T-helper 17 cell (primary cell): ENCODE measurements around the gene OR10H5. TPM values are rescaled to one million over a fixed set of nuclear protein-coding genes. Genes with fewer than 3 reads are reported as not detected.
"Not testable (repeated sequence)": the region's sequence is repeated elsewhere in the genome, so short reads cannot be mapped to it uniquely, and the experiment has no call there.

Source experiments
- ATAC-seq: fragments of 150-1000 bp; cut with Tn5 transposase; 2 replicates; pipeline ENCODE4 v1.10.0; 2021; ENCODE audit warnings: mild to moderate bottlenecking, moderate library complexity
- DNase-seq, 3 donors: peaks; one replicate each; pipeline versions ENCODE4 v3.0.0 to v3.0.0-alpha.2; 2020 to 2021
- H3K9me3 ChIP-seq: one replicate; pipeline ENCODE4 v1.7.0; 2013; ENCODE audit warnings: low read length, mild to moderate bottlenecking; ENCODE audit not compliant: control insufficient read depth, poor library complexity, severe bottlenecking
- H3K27ac Mint-ChIP-seq: one replicate; pipeline ENCODE4 v1.8.0; 2022; ENCODE audit warnings: mild to moderate bottlenecking, moderate library complexity, mixed read lengths
- H3K27me3 Mint-ChIP-seq: one replicate; pipeline ENCODE4 v1.8.0; 2022; ENCODE audit warnings: mixed read lengths
- H3K36me3 Mint-ChIP-seq: one replicate; pipeline ENCODE4 v1.8.0; 2022; ENCODE audit warnings: low read depth, mixed read lengths
- H3K4me1 Mint-ChIP-seq: one replicate; pipeline ENCODE4 v1.8.0; 2022; ENCODE audit warnings: mild to moderate bottlenecking, mixed read lengths
- H3K4me3 Mint-ChIP-seq: one replicate; pipeline ENCODE4 v1.8.0; 2022; ENCODE audit warnings: mild to moderate bottlenecking, moderate library complexity, mixed read lengths
- total RNA-seq, 4 donors: library from RNA in 2 of 4; stranded (reverse) in 2 of 4; gene quantifications; one replicate each; pipeline ENCODE4 v1.2.3 and lab custom pipeline; 2022 to 2026

Gene OR10H5, protein sequence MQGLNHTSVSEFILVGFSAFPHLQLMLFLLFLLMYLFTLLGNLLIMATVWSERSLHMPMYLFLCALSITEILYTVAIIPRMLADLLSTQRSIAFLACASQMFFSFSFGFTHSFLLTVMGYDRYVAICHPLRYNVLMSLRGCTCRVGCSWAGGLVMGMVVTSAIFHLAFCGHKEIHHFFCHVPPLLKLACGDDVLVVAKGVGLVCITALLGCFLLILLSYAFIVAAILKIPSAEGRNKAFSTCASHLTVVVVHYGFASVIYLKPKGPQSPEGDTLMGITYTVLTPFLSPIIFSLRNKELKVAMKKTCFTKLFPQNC
- total RNA-seq (not detected), total RNA-seq (lab: John Stamatoyannopoulos, UW) (0 reads per million in 2 donors)

DNA sequence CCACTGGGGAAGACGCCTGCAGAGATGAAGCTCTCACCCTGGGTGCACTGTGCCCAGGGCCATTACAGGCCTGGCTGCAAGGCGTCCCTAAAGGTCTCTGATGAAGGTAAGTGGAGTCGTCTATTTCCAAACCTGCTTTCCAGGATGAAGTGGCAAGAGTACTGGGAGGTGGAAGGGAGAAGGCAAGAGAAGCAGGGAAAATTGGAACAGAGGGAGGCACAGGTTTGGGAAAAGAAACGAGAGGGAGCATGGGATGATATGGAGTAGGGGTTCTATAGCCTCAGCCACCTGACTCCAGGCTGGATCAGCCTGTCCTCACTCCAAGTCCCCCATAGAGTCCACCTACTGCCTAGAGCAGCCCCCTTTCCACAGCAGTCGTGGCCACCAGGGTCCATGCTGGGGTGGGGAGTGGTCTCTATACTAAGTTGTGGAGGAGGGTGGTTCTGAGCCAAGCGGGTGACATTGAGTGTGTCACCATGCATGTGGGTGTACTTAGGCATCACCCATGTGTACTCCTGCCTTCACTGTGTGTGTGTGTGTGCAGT is at the start of gene OR10H5:
Gene OR10H5, plus strand, starts transcription at position 51 of the 545 bp plus-strand sequence. CDS start 6,388 bp downstream, outside the sequence.
- Mint-ChIP-seq H3K4me1 (peaks cover 4% of the 10 kb centered on the region), H3K27ac (no peak within 1 kb of the TSS), H3K27me3 (peaks cover 40% of the 10 kb centered on the region), H3K4me3 (no peak within 1 kb of the TSS), H3K36me3 (peaks cover 3% of the 10 kb centered on the region)
- no peak for DNase-seq
- no peaks in the 10 kb centered on the region for H3K9me3 ChIP-seq
- ATAC-seq, result no peak

DNA sequence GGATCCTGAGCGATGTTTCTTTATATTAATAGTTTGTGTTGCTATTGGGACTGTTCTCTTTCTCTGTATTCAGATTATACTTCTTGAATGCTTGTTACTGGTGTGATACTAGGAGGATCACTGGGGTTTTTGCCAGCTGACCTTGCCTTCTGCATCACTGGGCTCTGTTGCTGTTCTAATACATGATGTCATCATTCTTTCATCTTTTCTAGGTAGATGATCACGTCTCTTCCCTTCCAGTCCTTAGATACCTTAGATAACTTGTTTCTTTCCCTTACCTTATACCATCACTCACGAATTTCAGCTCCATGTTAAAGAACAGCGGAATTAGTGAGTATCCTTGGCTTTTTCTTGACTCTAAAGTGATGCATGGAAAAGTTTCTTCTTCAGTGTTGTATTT is 49.7 kb upstream of the OR10H5 start, which contains the start of gene OR10H3:
Gene OR10H3, plus strand, starts transcription at position 264 of the 400 bp plus-strand sequence. CDS start 3,408 bp downstream, outside the sequence.
- no peaks in the 10 kb centered on the region for H3K36me3 Mint-ChIP-seq
- DNase-seq (no peak), ATAC-seq (no peak)
- H3K27ac Mint-ChIP-seq, result no peak within 1 kb of the TSS
- no peak within 1 kb of the TSS for H3K4me3 Mint-ChIP-seq
- no peaks in the 10 kb centered on the region for H3K9me3 ChIP-seq
- no peaks in the 10 kb centered on the region for H3K4me1 Mint-ChIP-seq
- peaks cover 23% of the 10 kb centered on the region for H3K27me3 Mint-ChIP-seq

DNA sequence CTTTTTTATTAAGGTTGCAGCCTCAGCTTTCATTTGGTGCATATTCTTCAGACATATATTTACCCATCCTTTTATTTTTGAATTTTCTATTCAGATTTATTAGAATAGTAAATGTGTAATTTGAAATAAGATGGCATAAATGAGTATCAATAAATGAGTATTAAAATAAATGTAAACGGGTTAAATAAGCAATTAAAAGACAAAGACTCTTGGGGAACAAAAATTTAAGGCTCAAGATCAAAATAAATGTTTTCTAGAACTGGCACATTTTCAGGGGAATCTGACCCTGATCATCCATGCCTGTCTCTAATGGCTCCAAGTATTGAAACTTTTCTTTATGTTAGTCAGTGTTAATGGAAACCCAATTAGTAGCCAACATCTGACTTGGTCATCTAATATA is 46.7 kb upstream of the OR10H5 start:
- no peak for DNase-seq
- no peaks in the 10 kb centered on the region for H3K4me1 Mint-ChIP-seq
- H3K9me3 ChIP-seq, result no peaks in the 10 kb centered on the region
- H3K27me3 Mint-ChIP-seq, result peaks cover 27% of the 10 kb centered on the region
- no peak overlapping the region for H3K27ac Mint-ChIP-seq
- H3K4me3 Mint-ChIP-seq, result no peak overlapping the region
- ATAC-seq, result no peak
- H3K36me3 Mint-ChIP-seq, result peaks cover 2% of the 10 kb centered on the region

DNA sequence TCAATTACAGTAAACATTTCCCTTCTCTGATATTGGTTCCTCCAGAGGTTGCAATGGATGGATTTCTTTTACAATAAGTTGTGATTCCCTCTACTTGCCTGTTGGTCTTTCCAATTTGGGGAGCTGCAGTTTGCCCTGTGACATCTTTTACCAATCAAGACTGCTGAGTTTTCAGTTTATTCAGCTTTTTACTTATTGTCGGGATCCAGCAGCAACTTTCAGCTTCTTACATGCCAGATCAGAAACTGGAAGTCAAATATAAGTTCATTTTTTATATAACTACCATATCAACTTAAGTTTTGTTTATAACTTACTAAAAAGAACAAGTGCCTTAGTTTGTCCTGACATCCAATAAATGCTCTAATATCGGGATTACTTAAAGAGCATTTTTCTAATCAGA is 39.2 kb upstream of the OR10H5 start:
- H3K36me3 Mint-ChIP-seq, result no peaks in the 10 kb centered on the region
- no peak for ATAC-seq
- no peaks in the 10 kb centered on the region for H3K9me3 ChIP-seq
- no peaks in the 10 kb centered on the region for H3K4me1 Mint-ChIP-seq
- H3K27ac Mint-ChIP-seq, result no peak overlapping the region
- H3K4me3 Mint-ChIP-seq, result no peak overlapping the region
- no peak for DNase-seq
- H3K27me3 Mint-ChIP-seq, result peaks cover 67% of the 10 kb centered on the region

DNA sequence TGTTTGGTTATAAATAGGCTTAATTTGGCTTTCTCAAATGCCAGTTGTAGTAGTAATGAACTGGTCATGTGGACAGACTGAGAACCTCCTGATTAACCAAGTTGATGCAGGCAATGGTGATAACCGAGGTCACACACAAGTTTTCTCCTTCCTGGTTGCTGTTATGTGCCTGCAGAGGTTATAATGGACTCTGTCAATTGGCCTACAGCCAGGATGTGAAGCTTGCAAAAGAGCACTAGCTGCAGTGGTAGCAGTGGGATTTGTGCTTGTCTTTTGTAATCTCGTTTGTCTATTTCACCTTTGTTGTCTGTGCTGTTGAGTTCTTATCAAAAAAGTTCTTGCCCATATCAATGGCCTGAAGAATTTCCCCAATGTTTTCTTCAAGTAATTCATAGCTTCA is 29.1 kb upstream of the OR10H5 start:
- no peak overlapping the region for H3K27ac Mint-ChIP-seq
- H3K4me3 Mint-ChIP-seq, result no peak overlapping the region
- H3K9me3 ChIP-seq, result no peaks in the 10 kb centered on the region
- peaks cover 6% of the 10 kb centered on the region for H3K36me3 Mint-ChIP-seq
- DNase-seq (no peak), ATAC-seq (no peak)
- H3K27me3 Mint-ChIP-seq, result peaks cover 75% of the 10 kb centered on the region
- peaks cover 11% of the 10 kb centered on the region for H3K4me1 Mint-ChIP-seq

DNA sequence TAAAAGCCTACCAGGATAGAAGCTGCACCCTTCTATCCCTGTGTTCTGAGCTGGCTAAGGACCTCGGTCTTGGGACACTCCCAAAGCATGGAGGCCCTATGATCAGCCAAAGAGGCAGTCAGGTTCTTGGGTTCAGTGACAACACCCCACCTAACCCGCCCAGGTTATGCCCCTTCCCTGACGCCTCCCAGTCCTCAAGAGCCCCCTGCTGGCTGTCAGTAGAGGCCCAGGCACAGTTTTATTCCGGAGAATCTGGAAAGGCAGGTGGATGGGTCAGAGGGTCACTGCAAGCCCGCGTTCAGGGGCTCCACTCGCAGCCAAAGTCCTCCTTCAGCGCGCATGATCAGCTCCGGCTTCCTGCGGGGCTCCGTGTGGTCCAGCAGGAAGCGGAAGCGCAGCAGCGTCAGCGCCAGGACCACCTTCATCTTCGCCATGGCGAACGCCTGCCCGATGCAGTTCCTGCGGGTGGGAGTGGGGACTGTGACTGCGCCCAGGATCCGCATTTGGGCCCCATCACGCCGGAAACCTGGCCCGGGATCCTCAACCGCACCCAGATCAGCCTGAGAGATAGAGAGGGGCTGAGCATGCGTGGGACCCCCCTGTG is 27.4 kb upstream of the OR10H5 start:
- DNase-seq (no peak), ATAC-seq (no peak)
- peaks cover 58% of the 10 kb centered on the region for H3K27me3 Mint-ChIP-seq
- H3K9me3 ChIP-seq, result no peaks in the 10 kb centered on the region
- no peak overlapping the region for H3K27ac Mint-ChIP-seq
- H3K4me1 Mint-ChIP-seq, result peaks cover 11% of the 10 kb centered on the region
- no peak overlapping the region for H3K4me3 Mint-ChIP-seq
- peaks cover 6% of the 10 kb centered on the region for H3K36me3 Mint-ChIP-seq

DNA sequence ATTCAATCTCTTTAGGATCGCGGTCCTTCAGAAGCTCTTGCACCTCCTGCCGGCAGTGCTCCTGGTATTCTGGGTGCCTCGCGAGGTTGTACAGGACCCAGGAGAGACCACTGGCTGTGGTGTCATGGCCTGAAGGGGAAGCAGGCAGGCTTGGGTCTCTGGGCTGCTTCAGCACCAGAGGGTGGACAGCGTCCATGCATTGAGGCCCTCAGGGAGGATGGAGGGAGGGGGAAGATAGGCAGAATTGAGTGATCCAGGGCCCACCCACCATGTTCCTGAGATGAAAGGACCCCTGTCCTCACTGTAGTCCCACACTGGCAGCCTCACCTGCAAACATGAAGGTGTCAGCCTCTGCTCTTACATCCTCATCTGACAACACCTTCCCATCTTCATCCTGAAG is 17.9 kb upstream of the OR10H5 start:
- no peaks in the 10 kb centered on the region for H3K9me3 ChIP-seq
- H3K36me3 Mint-ChIP-seq, result no peaks in the 10 kb centered on the region
- H3K27ac Mint-ChIP-seq, result no peak overlapping the region
- DNase-seq, result no peak
- no peak overlapping the region for H3K4me3 Mint-ChIP-seq
- H3K4me1 Mint-ChIP-seq, result no peaks in the 10 kb centered on the region
- no peak for ATAC-seq
- peaks cover 46% of the 10 kb centered on the region for H3K27me3 Mint-ChIP-seq

DNA sequence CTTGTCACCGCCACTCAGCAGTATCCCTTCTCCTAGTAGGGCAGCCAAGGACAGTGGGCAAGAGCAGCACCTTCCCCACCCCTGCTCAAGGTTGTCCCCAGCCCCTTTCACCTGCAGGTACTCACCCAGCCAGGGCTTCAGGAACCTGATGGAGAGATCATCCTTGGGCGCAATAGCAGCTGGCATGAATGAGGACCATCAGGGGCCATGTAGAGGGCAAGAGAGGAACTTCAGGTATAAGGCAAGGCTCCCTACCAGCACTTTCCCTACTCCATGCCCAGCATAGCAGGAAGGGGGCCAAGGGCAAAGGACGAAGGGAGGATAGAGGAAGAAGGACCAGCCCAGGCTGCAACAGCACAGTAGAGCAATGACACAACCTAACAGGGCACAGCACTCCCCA is 13.3 kb upstream of the OR10H5 start:
- not testable (repeated sequence) for H3K36me3 Mint-ChIP-seq, DNase-seq, H3K4me1 Mint-ChIP-seq, H3K9me3 ChIP-seq, ATAC-seq, H3K27ac Mint-ChIP-seq, H3K4me3 Mint-ChIP-seq
- peaks cover 48% of the 10 kb centered on the region for H3K27me3 Mint-ChIP-seq

DNA sequence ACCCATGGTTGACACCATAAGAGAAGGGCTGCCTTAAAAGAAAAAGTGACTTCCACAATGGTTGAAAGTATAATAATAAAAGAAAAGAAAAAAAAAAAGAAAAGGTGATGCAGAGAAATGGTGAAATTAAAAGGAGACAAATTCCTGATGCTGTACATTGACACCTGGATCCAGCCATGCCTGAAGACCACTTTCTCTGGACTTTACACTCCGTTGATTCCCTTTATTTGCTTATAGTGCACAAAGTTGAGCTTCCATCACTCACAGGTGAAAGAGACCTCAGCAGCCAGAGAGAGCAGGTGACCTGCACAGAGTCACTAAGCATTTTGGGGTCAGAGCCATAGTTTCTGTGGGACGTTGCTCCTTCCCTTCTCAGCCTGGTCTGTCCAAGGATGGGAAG is 12.2 kb upstream of the OR10H5 start:
- ATAC-seq (no peak), DNase-seq (no peak)
- Mint-ChIP-seq H3K27ac (no peak overlapping the region), H3K4me1 (no peaks in the 10 kb centered on the region), H3K27me3 (peaks cover 40% of the 10 kb centered on the region), H3K4me3 (no peak overlapping the region), H3K36me3 (no peaks in the 10 kb centered on the region)
- no peaks in the 10 kb centered on the region for H3K9me3 ChIP-seq

DNA sequence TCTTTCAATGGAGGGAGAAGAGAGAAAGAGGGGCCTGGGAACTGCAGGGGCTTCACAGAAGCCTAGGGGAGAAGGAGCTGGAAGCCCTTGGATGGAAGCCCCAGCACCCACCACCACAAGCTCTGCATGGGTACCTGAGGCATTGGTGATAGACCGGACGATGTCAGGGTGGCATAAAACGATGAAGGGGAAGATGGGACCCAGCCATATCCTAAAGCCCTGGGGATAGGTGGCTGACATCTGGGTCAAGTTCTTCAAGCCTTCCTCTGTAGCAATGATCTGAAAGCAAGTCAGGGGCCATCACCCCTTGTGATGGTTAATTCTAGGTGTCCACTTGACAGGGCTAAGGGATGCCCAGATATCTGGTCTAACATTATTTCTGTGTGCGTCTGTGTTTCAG is 11.2 kb upstream of the OR10H5 start:
- Mint-ChIP-seq H3K36me3 (no peaks in the 10 kb centered on the region), H3K4me3 (no peak overlapping the region), H3K4me1 (no peaks in the 10 kb centered on the region), H3K27me3 (peaks cover 33% of the 10 kb centered on the region), H3K27ac (no peak overlapping the region)
- no peak for ATAC-seq
- no peaks in the 10 kb centered on the region for H3K9me3 ChIP-seq
- no peak for DNase-seq

DNA sequence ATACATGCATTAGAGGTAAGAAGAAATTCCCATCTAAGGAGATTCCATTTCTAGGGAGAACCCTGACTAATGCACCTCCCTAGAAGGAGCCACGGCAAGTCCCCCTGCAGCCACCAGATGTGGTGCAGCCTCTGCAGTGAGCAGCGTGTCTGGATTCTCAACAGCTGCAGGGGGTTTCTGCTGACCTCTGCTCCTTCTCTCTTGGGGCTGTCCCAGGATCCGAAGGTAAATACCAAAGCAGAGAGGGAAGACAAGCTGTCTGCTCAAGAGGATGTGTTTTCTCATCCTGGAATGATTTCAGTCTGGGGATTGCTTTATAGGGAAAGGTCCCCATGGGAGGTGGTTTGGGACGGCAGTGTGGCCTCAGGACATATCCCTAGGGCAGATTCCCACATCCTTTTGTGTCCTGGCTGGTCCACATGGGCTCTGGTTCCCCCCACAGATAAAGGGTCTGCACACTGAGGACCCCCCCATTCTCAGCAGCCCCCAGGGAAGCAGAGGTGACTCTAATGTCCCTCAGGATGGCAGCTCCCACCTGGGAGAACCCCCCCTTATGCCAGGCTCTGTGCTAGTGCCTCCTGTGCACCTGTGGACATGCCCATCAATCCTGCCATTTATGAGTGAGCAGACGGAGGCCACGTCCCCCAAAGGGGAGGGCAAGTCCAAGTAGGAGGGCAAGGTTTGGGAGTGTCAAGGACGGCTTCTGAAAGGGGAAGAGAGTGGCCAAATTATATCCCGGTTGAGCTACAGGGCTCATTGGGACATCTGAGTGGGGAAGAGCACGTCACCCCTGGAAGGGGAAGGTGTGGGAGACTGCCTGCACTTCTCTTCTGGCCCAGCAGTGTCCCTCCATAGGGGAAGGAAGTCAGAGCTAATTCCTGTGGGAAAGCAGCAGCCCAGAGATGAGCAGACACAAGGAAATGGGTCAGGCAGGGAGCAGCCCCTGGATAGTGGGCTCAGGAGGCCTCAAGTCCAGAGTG is 10.2 kb upstream of the OR10H5 start:
- no peak for ATAC-seq
- H3K27ac Mint-ChIP-seq, result no peak overlapping the region

DNA sequence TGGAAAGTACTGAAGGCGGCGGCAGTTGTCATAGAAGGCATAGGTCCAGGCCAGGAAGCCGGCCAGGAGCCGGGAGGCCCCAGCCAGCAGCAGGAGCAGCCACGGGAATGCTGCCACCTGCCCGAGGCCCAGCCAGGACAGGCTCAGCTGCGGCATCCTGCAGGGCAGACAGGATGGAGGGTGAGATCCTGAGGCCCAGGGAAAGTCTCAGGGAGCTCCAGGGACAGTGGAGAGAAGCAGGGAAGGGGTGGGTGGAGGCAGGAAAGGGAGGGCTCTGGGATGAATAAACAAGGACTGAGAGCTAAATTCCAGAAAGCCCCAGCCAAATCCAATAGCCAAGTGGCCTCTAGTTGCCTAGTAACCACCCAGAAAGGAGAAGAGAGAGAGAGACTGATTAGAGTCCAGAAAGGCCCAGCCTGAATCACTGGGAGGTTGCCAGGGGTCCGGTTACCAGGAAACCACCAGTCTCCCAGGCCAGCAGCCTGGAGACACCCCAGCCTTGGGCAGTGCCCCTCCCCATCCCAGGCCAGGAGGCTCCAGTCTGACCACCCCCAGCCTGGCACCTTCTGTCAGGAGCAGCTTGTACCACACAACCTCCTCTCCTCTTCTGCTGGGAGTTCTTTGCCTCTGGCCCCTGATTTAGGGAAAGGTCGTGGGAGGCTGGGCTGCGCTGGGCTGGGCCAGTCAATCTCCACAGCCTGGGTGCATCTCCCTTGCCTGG is 7.5 kb upstream of the OR10H5 start:
- Mint-ChIP-seq H3K36me3 (no peaks in the 10 kb centered on the region), H3K27ac (no peak overlapping the region), H3K4me1 (no peaks in the 10 kb centered on the region), H3K4me3 (no peak overlapping the region), H3K27me3 (peaks cover 17% of the 10 kb centered on the region)
- DNase-seq (no peak), ATAC-seq (no peak)
- no peaks in the 10 kb centered on the region for H3K9me3 ChIP-seq

More for the DNA sequence above, 10.2 kb upstream of the OR10H5 start:
- H3K36me3 Mint-ChIP-seq, result no peaks in the 10 kb centered on the region
- H3K4me3 Mint-ChIP-seq, result no peak overlapping the region
- DNase-seq, result no peak
- H3K9me3 ChIP-seq, result no peaks in the 10 kb centered on the region
- peaks cover 30% of the 10 kb centered on the region for H3K27me3 Mint-ChIP-seq
- no peaks in the 10 kb centered on the region for H3K4me1 Mint-ChIP-seq
